ENCODE results near the gene GFY. TPM values are rescaled to one million over a fixed set of nuclear protein-coding genes. Genes with fewer than 3 reads are reported as not detected.
A peak's percentile ranks its signal among the peaks of the same experiment; 100 is the strongest.

The GFY gene
- total and polyA plus RNA-seq, 9 of the 15 experiments (the other 6 are each of a cell fraction or from before 2014, with no cell fraction given) = 0.06 to 0.40 (median 0.19) TPM; not detected in 3

DNA sequence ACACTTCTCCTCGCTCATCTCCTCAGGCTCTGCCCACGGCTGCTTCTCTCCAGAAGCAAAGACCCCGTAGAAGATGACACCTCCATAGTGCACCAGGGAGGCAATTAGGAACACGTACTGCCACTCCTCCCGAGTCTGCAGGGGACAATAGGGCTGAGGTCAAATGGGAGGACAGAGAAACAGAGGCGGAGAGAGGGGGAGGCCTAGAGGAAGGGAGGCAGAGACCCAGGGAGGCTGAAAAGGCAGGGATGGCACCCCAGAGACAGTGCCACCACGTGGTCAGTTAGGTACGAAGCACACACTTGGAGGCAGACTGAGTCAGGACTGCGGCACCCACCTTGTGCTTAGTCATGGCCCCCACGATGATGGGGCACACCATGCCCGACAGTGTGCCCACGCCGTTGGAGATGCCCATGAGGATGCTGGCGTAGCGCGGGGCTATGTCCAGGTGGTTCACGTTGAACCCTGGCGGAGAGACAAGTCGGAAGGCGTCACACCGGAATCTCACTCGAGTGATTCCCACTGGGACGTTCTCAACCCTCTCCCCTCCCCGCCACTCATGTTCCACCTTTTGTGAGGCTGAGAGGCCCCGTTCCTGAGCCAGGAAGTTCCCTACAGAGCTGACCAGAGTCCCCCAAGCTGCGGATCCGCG is 5.6 kb downstream of the GFY start (continued):
- TF ChIP-seq, protein P1, sequence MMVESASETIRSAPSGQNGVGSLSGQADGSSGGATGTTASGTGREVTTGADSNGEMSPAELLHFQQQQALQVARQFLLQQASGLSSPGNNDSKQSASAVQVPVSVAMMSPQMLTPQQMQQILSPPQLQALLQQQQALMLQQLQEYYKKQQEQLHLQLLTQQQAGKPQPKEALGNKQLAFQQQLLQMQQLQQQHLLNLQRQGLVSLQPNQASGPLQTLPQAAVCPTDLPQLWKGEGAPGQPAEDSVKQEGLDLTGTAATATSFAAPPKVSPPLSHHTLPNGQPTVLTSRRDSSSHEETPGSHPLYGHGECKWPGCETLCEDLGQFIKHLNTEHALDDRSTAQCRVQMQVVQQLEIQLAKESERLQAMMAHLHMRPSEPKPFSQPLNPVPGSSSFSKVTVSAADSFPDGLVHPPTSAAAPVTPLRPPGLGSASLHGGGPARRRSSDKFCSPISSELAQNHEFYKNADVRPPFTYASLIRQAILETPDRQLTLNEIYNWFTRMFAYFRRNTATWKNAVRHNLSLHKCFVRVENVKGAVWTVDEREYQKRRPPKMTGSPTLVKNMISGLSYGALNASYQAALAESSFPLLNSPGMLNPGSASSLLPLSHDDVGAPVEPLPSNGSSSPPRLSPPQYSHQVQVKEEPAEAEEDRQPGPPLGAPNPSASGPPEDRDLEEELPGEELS (CRISPR knock-in tag; IDR thresholded peaks at IDR 0.05; ENCODE audit: borderline replicate concordance) = peak; percentile 58; the same call in 1 of the 2 replicates
- TF ChIP-seq KDM1A (IDR thresholded peaks at IDR 0.05) (peak in 1 of 2 experiments; percentile 53; a peak in 2 of 4 replicates), JUNB (CRISPR knock-in tag; conservative IDR thresholded peaks at IDR 0.05) (no peak), CCAR2 (IDR thresholded peaks at IDR 0.05; ENCODE audit: low read depth, low read length) (no peak), FOXK1 (CRISPR knock-in tag; IDR thresholded peaks at IDR 0.05; ENCODE audit: borderline replicate concordance) (peak; percentile 79; the same call in 1 of the 2 replicates), ZNF644 (tag; IDR thresholded peaks at IDR 0.05; ENCODE audit: low read depth) (no peak), JUND (IDR thresholded peaks at IDR 0.05; ENCODE audit: borderline replicate concordance, low read depth, low read length) (peak; percentile 20; the same call in 1 of the 2 replicates), JUND (tag; IDR thresholded peaks at IDR 0.05; ENCODE audit: borderline replicate concordance, low read depth, low read length) (0 out of 3 replicates have a peak, but pooled peaks have one; percentile 24), ARHGAP35 (IDR thresholded peaks at IDR 0.05; ENCODE audit: partially characterized antibody) (no peak), ZNF316 (IDR thresholded peaks at IDR 0.05) (peak; percentile 68), SMAD3 (CRISPR knock-in tag; conservative IDR thresholded peaks at IDR 0.05) (no peak), RAD21 (CRISPR knock-in tag; conservative IDR thresholded peaks at IDR 0.05 in 1 of 2, IDR thresholded peaks at IDR 0.05 in 1 of 2) (peak; percentile 36 to 64)
- TF ChIP-seq, protein P2, sequence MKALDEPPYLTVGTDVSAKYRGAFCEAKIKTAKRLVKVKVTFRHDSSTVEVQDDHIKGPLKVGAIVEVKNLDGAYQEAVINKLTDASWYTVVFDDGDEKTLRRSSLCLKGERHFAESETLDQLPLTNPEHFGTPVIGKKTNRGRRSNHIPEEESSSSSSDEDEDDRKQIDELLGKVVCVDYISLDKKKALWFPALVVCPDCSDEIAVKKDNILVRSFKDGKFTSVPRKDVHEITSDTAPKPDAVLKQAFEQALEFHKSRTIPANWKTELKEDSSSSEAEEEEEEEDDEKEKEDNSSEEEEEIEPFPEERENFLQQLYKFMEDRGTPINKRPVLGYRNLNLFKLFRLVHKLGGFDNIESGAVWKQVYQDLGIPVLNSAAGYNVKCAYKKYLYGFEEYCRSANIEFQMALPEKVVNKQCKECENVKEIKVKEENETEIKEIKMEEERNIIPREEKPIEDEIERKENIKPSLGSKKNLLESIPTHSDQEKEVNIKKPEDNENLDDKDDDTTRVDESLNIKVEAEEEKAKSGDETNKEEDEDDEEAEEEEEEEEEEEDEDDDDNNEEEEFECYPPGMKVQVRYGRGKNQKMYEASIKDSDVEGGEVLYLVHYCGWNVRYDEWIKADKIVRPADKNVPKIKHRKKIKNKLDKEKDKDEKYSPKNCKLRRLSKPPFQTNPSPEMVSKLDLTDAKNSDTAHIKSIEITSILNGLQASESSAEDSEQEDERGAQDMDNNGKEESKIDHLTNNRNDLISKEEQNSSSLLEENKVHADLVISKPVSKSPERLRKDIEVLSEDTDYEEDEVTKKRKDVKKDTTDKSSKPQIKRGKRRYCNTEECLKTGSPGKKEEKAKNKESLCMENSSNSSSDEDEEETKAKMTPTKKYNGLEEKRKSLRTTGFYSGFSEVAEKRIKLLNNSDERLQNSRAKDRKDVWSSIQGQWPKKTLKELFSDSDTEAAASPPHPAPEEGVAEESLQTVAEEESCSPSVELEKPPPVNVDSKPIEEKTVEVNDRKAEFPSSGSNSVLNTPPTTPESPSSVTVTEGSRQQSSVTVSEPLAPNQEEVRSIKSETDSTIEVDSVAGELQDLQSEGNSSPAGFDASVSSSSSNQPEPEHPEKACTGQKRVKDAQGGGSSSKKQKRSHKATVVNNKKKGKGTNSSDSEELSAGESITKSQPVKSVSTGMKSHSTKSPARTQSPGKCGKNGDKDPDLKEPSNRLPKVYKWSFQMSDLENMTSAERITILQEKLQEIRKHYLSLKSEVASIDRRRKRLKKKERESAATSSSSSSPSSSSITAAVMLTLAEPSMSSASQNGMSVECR (CRISPR knock-in tag; IDR thresholded peaks at IDR 0.05) = 0 out of 2 replicates have a peak, but pooled peaks have one; percentile 29
- TF ChIP-seq, protein P3, sequence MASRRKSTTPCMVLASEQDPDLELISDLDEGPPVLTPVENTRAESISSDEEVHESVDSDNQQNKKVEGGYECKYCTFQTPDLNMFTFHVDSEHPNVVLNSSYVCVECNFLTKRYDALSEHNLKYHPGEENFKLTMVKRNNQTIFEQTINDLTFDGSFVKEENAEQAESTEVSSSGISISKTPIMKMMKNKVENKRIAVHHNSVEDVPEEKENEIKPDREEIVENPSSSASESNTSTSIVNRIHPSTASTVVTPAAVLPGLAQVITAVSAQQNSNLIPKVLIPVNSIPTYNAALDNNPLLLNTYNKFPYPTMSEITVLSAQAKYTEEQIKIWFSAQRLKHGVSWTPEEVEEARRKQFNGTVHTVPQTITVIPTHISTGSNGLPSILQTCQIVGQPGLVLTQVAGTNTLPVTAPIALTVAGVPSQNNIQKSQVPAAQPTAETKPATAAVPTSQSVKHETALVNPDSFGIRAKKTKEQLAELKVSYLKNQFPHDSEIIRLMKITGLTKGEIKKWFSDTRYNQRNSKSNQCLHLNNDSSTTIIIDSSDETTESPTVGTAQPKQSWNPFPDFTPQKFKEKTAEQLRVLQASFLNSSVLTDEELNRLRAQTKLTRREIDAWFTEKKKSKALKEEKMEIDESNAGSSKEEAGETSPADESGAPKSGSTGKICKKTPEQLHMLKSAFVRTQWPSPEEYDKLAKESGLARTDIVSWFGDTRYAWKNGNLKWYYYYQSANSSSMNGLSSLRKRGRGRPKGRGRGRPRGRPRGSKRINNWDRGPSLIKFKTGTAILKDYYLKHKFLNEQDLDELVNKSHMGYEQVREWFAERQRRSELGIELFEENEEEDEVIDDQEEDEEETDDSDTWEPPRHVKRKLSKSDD (conservative IDR thresholded peaks at IDR 0.05; ENCODE audit: low read length) = no peak
- TF ChIP-seq, protein P4, sequence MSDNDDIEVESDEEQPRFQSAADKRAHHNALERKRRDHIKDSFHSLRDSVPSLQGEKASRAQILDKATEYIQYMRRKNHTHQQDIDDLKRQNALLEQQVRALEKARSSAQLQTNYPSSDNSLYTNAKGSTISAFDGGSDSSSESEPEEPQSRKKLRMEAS (CRISPR knock-in tag; IDR thresholded peaks at IDR 0.05) = peak; percentile 89
- TF ChIP-seq, protein P5, sequence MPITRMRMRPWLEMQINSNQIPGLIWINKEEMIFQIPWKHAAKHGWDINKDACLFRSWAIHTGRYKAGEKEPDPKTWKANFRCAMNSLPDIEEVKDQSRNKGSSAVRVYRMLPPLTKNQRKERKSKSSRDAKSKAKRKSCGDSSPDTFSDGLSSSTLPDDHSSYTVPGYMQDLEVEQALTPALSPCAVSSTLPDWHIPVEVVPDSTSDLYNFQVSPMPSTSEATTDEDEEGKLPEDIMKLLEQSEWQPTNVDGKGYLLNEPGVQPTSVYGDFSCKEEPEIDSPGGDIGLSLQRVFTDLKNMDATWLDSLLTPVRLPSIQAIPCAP (CRISPR knock-in tag; IDR thresholded peaks at IDR 0.05; ENCODE audit: borderline replicate concordance) = no peak
